Left ventricle myocardium inferior (tissue), 1 donor: ENCODE results near the gene MAN2B1. TPM values are rescaled to one million over a fixed set of nuclear protein-coding genes. Genes with fewer than 3 reads are reported as not detected.

Source experiments
- DNase-seq: peaks from one replicate; pipeline ENCODE4 v3.0.0-alpha.2; 2020
- H3K27ac ChIP-seq: fragments of 200-600 bp; replicated peaks from 2 replicates; pipeline ENCODE4 v1.8.0; 2021
- H3K27me3 ChIP-seq: fragments of 200-600 bp; 2 replicates; pipeline ENCODE4 v1.8.0; 2021; ENCODE audit warnings: low read depth
- H3K36me3 ChIP-seq: fragments of 200-600 bp; 2 replicates; pipeline ENCODE4 v1.8.0; 2021
- H3K4me1 ChIP-seq: fragments of 200-600 bp; 2 replicates; pipeline ENCODE4 v1.8.0; 2021
- H3K4me3 ChIP-seq: fragments of 200-600 bp; 2 replicates; pipeline ENCODE4 v1.8.0; 2021; ENCODE audit warnings: mild to moderate bottlenecking, moderate library complexity
- H3K9me3 ChIP-seq: fragments of 200-600 bp; replicated peaks from 2 replicates; pipeline ENCODE4 v1.8.0; 2021
- intact Hi-C: fragments of 100-400 bp; cut with micrococcal nuclease; formaldehyde crosslinking; loops from one replicate; pipeline ENCODE4 v1.11.0; 2022
- total RNA-seq: library from RNA; stranded (reverse); fragmentation: NEBNext Ultra II Directional; extraction: Animal tissue kit (Norgen Biotek cat#: 25700); gene quantifications from one replicate; pipeline ENCODE4 v1.2.1, GENCODE V29; 2021
- TF ChIP-seq, protein P1 (sequence below): fragments of 200-600 bp; IDR thresholded peaks from 2 replicates; pipeline ENCODE4 v1.8.0; 2021; ENCODE audit warnings: antibody characterized with exemption, mild to moderate bottlenecking, borderline replicate concordance
- donor health status: DM: no; HTN: yes; CAD: no; lungs with severe emphysema.

The MAN2B1 gene
- total RNA-seq, 1 donor from 2014 or later: 26.7 TPM

DNA sequence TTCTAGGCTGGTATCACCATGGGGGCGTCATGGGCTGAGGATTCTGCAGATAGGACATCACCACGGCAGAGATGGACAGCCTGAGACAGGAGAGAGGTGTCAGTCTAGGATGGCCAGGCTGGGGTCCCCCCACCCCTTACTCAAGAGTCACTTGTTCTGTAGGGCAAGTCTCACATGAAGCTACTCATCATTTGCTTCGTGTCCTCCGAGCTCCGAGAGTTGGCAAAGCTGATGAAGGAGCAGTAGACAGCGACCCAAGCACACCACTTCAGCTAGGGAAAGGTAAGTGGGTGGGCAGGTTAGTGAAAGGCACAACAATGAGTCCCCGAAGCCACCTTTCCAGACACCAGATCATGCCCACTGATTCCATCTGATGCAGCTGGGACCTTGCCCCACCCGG is 1.8 kb upstream of the MAN2B1 start:
- H3K4me1 ChIP-seq: peaks cover 52% of the 10 kb centered on the region
- TF ChIP-seq, protein P1, sequence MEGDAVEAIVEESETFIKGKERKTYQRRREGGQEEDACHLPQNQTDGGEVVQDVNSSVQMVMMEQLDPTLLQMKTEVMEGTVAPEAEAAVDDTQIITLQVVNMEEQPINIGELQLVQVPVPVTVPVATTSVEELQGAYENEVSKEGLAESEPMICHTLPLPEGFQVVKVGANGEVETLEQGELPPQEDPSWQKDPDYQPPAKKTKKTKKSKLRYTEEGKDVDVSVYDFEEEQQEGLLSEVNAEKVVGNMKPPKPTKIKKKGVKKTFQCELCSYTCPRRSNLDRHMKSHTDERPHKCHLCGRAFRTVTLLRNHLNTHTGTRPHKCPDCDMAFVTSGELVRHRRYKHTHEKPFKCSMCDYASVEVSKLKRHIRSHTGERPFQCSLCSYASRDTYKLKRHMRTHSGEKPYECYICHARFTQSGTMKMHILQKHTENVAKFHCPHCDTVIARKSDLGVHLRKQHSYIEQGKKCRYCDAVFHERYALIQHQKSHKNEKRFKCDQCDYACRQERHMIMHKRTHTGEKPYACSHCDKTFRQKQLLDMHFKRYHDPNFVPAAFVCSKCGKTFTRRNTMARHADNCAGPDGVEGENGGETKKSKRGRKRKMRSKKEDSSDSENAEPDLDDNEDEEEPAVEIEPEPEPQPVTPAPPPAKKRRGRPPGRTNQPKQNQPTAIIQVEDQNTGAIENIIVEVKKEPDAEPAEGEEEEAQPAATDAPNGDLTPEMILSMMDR: no peak
- peak overlapping the region; percentile 92 for H3K4me3 ChIP-seq
- peak overlapping the region; percentile 98 for H3K27ac ChIP-seq
- peaks cover 33% of the 10 kb centered on the region for H3K36me3 ChIP-seq
- DNase-seq: no peak
- no peaks in the 10 kb centered on the region for H3K9me3 ChIP-seq
- H3K27me3 ChIP-seq: no peaks in the 10 kb centered on the region
- intact Hi-C loops: no loop called here

DNA sequence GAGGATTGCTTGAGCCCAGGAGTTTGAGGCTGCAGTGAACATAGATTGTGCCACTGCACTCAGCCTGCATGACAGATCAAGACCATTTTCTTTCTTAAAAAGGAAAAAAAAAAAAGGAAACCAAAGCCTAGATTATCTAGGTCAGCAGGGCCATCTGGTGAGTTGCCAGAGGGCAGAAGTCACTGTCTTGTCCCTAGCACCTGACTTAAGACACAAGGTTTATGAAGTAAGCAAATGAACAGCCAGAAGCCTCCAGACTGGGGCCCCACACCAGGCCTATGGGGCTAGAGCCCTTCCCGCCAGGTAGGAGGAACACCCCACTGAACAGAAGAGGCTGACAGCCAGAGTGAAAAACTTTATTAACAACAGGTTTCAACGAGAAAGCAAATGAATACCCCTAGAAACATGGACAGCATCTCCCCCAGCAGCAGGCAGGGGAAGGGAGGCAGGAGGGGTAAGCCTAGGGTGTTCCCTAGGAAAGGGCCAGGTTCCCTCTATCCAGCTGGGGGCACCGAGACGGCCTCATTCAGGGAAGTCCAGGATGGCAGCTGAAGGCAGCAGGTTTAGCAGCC is 1.3 kb upstream of the MAN2B1 start:
- no peak overlapping the region for H3K27ac ChIP-seq
- H3K4me3 ChIP-seq: peak overlapping the region; percentile 92
- peaks cover 34% of the 10 kb centered on the region for H3K36me3 ChIP-seq
- TF ChIP-seq, protein P1: no peak
- H3K4me1 ChIP-seq: peaks cover 52% of the 10 kb centered on the region
- DNase-seq: no peak
- intact Hi-C loops: no loop called here
- H3K9me3 ChIP-seq: no peaks in the 10 kb centered on the region
- no peaks in the 10 kb centered on the region for H3K27me3 ChIP-seq

DNA sequence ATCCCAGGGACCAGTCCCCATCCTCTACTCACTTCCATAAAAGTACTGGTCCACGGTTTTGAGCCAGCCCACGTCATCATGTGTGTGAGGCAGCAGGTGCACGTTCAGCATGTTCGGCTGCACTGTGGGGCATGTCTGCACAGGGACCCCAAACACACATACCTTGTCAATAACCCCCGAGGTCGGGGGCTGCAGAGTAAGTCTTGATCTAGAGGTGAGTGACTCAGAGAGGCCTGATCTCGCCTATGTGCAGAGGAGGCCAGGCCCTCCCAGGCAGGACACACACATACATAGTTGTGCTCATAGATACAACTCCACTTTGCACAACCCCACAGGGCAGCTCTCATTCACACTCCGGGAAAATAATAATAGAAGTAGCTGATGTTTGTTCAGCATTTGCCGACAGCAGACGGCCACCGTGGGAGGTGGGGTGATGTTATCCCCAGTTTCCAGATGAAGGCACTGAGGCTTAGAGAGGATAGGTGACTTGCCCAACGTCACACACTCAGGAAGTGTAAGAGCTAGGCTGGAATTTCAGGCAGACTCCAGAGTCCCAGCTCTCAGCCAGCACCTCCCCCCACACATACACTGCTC is 774 bp downstream of the MAN2B1 start:
- peak overlapping the region; percentile 92 for H3K4me3 ChIP-seq
- peaks cover 52% of the 10 kb centered on the region for H3K4me1 ChIP-seq
- peak overlapping the region; percentile 83 for H3K27ac ChIP-seq
- peaks cover 48% of the 10 kb centered on the region for H3K36me3 ChIP-seq
- H3K9me3 ChIP-seq: no peaks in the 10 kb centered on the region
- intact Hi-C loops: no loop called here
- no peaks in the 10 kb centered on the region for H3K27me3 ChIP-seq
- DNase-seq: no peak
- TF ChIP-seq, protein P1: no peak

DNA sequence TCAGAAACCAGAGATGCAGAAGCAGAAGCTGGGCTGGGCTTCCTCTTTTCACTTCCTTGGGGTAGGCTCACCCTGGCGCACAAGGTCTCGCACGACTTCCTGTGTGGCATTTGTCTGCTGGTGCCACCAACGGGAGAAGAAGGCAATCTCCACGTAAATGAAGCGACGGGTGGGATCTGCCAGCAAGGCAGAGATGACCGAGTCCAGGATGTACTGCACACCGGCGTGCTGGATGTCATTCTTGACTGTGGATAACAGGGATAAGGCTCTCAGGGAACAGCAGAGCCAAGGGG is 1.3 kb downstream of the MAN2B1 start:
- Histone ChIP-seq H3K9me3 (no peaks in the 10 kb centered on the region), H3K36me3 (peaks cover 53% of the 10 kb centered on the region), H3K27ac (no peak overlapping the region), H3K4me3 (peak overlapping the region; percentile 92), H3K27me3 (no peaks in the 10 kb centered on the region), H3K4me1 (peaks cover 47% of the 10 kb centered on the region)
- DNase-seq: peak; percentile 55
- intact Hi-C loops: no loop called here
- TF ChIP-seq, protein P1: no peak

DNA sequence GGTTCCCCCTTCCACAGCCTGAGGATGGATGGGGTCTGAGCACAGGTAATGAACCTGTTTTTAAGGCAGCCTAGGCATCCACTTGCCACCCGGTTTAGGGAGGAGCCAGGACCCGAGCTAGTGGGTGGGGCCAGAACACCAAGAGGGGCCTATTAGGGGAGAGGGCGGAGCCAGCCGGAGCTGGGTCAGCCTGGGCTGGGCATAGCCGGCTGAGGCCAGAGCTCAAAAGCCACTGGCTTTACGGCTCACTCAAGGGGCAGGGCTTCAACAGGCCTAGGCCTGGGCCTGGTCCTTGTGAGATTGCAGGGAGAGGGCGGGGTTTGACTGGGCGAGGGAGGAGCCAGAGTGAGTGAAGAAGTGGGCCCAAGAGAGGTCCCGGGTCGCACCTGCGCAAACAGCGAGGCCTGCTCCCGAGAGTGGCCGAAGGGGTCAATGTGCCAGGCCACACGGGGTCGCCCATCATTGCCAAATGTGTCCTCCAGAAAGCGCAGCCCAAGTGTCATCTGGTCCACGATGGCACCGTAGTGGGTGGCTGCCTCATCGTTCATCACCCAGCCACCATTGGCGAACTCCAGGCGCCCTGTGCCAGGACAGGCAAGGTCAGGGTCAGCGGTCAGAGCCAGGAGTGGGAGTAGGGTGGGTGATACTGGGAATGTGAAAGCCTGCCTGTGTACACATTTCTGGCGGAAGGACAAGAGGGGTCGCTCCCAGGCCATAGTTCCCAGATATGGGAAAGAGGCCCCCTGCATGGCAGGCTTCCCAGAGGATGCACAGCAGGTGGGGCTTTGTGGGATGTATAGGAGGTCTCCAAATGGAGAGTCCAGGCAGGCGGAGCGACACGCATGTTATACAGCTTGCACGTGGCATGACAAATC is 1.9 kb downstream of the MAN2B1 start:
- DNase-seq: no peak
- intact Hi-C loops: no loop called here
- H3K36me3 ChIP-seq: peaks cover 59% of the 10 kb centered on the region

More for the DNA sequence above, 1.9 kb downstream of the MAN2B1 start:
- Histone ChIP-seq H3K4me3 (no peak overlapping the region), H3K4me1 (peaks cover 41% of the 10 kb centered on the region), H3K9me3 (no peaks in the 10 kb centered on the region), H3K27ac (no peak overlapping the region), H3K27me3 (no peaks in the 10 kb centered on the region)
- TF ChIP-seq, protein P1: no peak
